SK-N-SH treated with all-trans-retinoic acid at 6 μM for 48 hours (cell line): ENCODE measurements around the gene TMEM9B.

Experiments
- ARNTL ChIP-seq: fragments of 450-650 bp; formaldehyde crosslinking; IDR thresholded peaks from 2 replicates; pipeline ENCODE4 v1.5.0; 2020; ENCODE audit warnings: low read depth, mild to moderate bottlenecking, moderate library complexity, borderline replicate concordance
- ESRRG ChIP-seq: fragments of 250-450 bp; sonication (Bioruptor Pico); IDR thresholded peaks from 2 replicates; pipeline ENCODE4 v1.6.1; 2021; ENCODE audit warnings: mild to moderate bottlenecking
- ISL1 ChIP-seq: fragments of 250-450 bp; sonication (Bioruptor Pico); IDR thresholded peaks from 2 replicates; pipeline ENCODE4 v2.1.2; 2022; ENCODE audit warnings: mild to moderate bottlenecking, moderate library complexity
- OSR1 ChIP-seq: fragments of 250-450 bp; sonication (Bioruptor Pico); IDR thresholded peaks from 2 replicates; pipeline ENCODE4 v1.8.0; 2022; ENCODE audit warnings: moderate library complexity, mild to moderate bottlenecking, inconsistent platforms
- RARB ChIP-seq: fragments of 250-450 bp; sonication (Bioruptor Pico); IDR thresholded peaks from 2 replicates; pipeline ENCODE4 v1.8.0; 2021; ENCODE audit warnings: mild to moderate bottlenecking, moderate library complexity
- SNAI2 ChIP-seq: fragments of 250-450 bp; sonication (Bioruptor Pico); IDR thresholded peaks from 2 replicates; pipeline ENCODE4 v1.5.0; 2020; ENCODE audit warnings: mild to moderate bottlenecking, moderate library complexity
- TCF4 ChIP-seq: fragments of 250-450 bp; sonication (Bioruptor Pico); IDR thresholded peaks from 2 replicates; pipeline ENCODE4 v1.8.0; 2021; ENCODE audit warnings: mild to moderate bottlenecking, moderate library complexity, borderline replicate concordance
- ZC3H10 ChIP-seq: fragments of 250-450 bp; sonication (Bioruptor Pico); IDR thresholded peaks from 2 replicates; pipeline ENCODE4 v1.5.1; 2021; ENCODE audit warnings: mild to moderate bottlenecking, moderate library complexity
- ZFP3 ChIP-seq: fragments of 250-450 bp; sonication (Bioruptor Pico); IDR thresholded peaks from 2 replicates; pipeline ENCODE4 v1.5.0; 2020; ENCODE audit warnings: mild to moderate bottlenecking, moderate library complexity
- ZFP30 ChIP-seq: fragments of 450-650 bp; formaldehyde crosslinking; IDR thresholded peaks from 2 replicates; pipeline ENCODE4 v1.5.0; 2022; ENCODE audit warnings: mild to moderate bottlenecking, moderate library complexity
- ZNF565 ChIP-seq: fragments of 450-650 bp; formaldehyde crosslinking; conservative IDR thresholded peaks from 2 replicates; pipeline ENCODE4 v1.5.0; 2020; ENCODE audit warnings: low read depth, mild to moderate bottlenecking, moderate library complexity
- TF ChIP-seq, protein P1 (sequence below): fragments of 250-450 bp; sonication (Bioruptor Pico); IDR thresholded peaks from 2 replicates; pipeline ENCODE4 v1.8.0; 2020; ENCODE audit warnings: mild to moderate bottlenecking, moderate library complexity, borderline replicate concordance
- TF ChIP-seq, protein P2 (sequence below): fragments of 250-450 bp; sonication (Bioruptor Pico); IDR thresholded peaks from 2 replicates; pipeline ENCODE4 v1.5.0; 2020; ENCODE audit warnings: mild to moderate bottlenecking, moderate library complexity
- TF ChIP-seq, protein P3 (sequence below): fragments of 250-450 bp; sonication (Bioruptor Pico); IDR thresholded peaks from 2 replicates; pipeline ENCODE4 v1.5.1; 2020; ENCODE audit warnings: low read depth, mild to moderate bottlenecking, moderate library complexity

DNA sequence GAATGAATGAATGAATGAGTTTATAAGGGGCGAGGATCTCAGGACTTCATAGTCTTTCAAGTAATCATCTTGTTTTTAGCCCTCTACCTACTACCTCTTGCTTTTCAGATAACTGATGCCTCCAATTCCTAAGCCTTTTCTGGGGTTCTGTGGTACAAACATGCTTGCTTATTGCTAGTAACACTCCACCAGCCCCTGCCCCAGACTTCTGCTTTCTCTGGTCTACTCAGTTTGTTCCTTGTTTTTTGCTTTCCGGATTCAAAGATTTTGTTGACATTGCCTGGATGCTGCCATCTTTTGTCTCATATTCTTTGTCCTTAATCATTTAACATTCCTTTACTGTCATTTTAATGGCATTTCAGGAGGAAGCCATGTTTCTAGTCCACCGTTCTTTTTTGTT lies 8.9 kb upstream of the TMEM9B start:
- TF ChIP-seq ISL1 (CRISPR knock-in tag) (no peak), ZFP3 (CRISPR knock-in tag) (no peak), ESRRG (no peak), SNAI2 (CRISPR knock-in tag) (no peak), TCF4 (CRISPR knock-in tag) (no peak), ZFP30 (CRISPR knock-in tag) (no peak), RARB (CRISPR knock-in tag) (no peak), ARNTL (CRISPR knock-in tag) (no peak), ZNF565 (no peak), ZC3H10 (CRISPR knock-in tag) (no peak), OSR1 (no peak)
- TF ChIP-seq, protein P1, sequence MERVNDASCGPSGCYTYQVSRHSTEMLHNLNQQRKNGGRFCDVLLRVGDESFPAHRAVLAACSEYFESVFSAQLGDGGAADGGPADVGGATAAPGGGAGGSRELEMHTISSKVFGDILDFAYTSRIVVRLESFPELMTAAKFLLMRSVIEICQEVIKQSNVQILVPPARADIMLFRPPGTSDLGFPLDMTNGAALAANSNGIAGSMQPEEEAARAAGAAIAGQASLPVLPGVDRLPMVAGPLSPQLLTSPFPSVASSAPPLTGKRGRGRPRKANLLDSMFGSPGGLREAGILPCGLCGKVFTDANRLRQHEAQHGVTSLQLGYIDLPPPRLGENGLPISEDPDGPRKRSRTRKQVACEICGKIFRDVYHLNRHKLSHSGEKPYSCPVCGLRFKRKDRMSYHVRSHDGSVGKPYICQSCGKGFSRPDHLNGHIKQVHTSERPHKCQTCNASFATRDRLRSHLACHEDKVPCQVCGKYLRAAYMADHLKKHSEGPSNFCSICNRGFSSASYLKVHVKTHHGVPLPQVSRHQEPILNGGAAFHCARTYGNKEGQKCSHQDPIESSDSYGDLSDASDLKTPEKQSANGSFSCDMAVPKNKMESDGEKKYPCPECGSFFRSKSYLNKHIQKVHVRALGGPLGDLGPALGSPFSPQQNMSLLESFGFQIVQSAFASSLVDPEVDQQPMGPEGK: no peak
- TF ChIP-seq, protein P2, sequence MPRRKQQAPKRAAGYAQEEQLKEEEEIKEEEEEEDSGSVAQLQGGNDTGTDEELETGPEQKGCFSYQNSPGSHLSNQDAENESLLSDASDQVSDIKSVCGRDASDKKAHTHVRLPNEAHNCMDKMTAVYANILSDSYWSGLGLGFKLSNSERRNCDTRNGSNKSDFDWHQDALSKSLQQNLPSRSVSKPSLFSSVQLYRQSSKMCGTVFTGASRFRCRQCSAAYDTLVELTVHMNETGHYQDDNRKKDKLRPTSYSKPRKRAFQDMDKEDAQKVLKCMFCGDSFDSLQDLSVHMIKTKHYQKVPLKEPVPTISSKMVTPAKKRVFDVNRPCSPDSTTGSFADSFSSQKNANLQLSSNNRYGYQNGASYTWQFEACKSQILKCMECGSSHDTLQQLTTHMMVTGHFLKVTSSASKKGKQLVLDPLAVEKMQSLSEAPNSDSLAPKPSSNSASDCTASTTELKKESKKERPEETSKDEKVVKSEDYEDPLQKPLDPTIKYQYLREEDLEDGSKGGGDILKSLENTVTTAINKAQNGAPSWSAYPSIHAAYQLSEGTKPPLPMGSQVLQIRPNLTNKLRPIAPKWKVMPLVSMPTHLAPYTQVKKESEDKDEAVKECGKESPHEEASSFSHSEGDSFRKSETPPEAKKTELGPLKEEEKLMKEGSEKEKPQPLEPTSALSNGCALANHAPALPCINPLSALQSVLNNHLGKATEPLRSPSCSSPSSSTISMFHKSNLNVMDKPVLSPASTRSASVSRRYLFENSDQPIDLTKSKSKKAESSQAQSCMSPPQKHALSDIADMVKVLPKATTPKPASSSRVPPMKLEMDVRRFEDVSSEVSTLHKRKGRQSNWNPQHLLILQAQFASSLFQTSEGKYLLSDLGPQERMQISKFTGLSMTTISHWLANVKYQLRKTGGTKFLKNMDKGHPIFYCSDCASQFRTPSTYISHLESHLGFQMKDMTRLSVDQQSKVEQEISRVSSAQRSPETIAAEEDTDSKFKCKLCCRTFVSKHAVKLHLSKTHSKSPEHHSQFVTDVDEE: no peak
- TF ChIP-seq, protein P3, sequence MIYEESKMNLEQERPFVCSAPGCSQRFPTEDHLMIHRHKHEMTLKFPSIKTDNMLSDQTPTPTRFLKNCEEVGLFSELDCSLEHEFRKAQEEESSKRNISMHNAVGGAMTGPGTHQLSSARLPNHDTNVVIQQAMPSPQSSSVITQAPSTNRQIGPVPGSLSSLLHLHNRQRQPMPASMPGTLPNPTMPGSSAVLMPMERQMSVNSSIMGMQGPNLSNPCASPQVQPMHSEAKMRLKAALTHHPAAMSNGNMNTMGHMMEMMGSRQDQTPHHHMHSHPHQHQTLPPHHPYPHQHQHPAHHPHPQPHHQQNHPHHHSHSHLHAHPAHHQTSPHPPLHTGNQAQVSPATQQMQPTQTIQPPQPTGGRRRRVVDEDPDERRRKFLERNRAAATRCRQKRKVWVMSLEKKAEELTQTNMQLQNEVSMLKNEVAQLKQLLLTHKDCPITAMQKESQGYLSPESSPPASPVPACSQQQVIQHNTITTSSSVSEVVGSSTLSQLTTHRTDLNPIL: no peak
